Ishikawa (cell line): ENCODE results near the gene MACC1.
A peak's percentile ranks its signal among the peaks of the same experiment; 100 is the strongest.

ENCODE experiments used
- CEBPB ChIP-seq: IDR thresholded peaks from 2 replicates; pipeline ENCODE4 v1.6.1; 2012
- CREB1 ChIP-seq: IDR thresholded peaks from 2 replicates; pipeline ENCODE4 v1.6.1; 2012; ENCODE audit warnings: low read depth
- EGR1 ChIP-seq: IDR thresholded peaks from 2 replicates; pipeline ENCODE4 v1.6.1; 2012
- EP300 ChIP-seq: IDR thresholded peaks from 2 replicates; pipeline ENCODE4 v1.6.1; 2012; ENCODE audit warnings: borderline replicate concordance
- FOXM1 ChIP-seq: IDR thresholded peaks from 2 replicates; pipeline ENCODE4 v1.6.1; 2012; ENCODE audit warnings: low read depth, borderline replicate concordance
- NFIC ChIP-seq: IDR thresholded peaks from 2 replicates; pipeline ENCODE4 v1.6.1; 2012
- RAD21 ChIP-seq: IDR thresholded peaks from 2 replicates; pipeline ENCODE4 v1.6.1; 2012; ENCODE audit warnings: low read depth
- REST ChIP-seq: IDR thresholded peaks from 2 replicates; pipeline ENCODE4 v1.6.1; 2012; ENCODE audit warnings: low read depth, mild to moderate bottlenecking
- TAF1 ChIP-seq: IDR thresholded peaks from 2 replicates; pipeline ENCODE4 v1.6.1; 2012; ENCODE audit warnings: low read depth, mild to moderate bottlenecking
- TCF12 ChIP-seq: IDR thresholded peaks from 2 replicates; pipeline ENCODE4 v1.6.1; 2012; ENCODE audit warnings: low read depth
- TEAD4 ChIP-seq: IDR thresholded peaks from 2 replicates; pipeline ENCODE4 v1.6.1; 2012
- YY1 ChIP-seq: IDR thresholded peaks from 2 replicates; pipeline ENCODE4 v1.6.1; 2012; ENCODE audit warnings: low read depth
- ZBTB7A ChIP-seq: IDR thresholded peaks from 2 replicates; pipeline ENCODE4 v1.6.1; 2012; ENCODE audit warnings: low read depth
- TF ChIP-seq, protein P1 (sequence below): IDR thresholded peaks from 2 replicates; pipeline ENCODE4 v1.6.1; 2012
- TF ChIP-seq, protein P2 (sequence below): IDR thresholded peaks from 2 replicates; pipeline ENCODE4 v1.6.1; 2012

The MACC1 gene

DNA sequence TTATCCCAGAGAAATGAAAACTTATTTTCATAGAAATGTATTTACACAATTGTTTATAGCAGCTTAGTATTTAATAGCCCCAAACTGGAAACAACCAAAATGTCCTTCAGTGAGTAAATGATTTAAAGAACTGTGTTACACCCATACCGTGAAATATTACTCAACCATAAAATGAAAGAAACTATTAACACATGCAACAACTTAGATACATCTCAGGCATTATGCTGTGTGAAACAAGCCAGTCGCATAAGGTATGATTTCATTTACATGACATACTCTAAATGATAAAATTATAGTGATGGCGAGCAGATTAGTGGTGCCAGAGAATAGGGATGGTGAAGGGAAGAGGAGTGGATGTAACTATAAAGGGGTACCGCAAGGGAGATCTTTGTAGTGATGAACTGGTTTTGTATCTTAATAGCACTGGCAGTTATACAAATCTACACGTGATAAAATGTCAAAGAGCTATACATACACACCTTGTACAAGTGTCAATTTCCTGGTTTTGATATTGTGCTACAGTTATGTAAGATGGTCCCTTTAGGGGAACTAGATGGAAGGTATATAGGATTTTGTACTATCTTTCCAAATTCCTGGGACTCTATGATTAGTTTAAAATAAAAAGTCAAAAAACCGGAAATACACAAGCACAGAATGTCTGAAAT, 40.5 kb downstream of the MACC1 start:
- TF ChIP-seq FOXM1 = no peak
- no peak for TF ChIP-seq TEAD4
- TF ChIP-seq YY1 = no peak
- TF ChIP-seq EP300 = no peak
- no peak for TF ChIP-seq ZBTB7A
- no peak for TF ChIP-seq CREB1
- TF ChIP-seq REST = no peak
- TF ChIP-seq, protein P1, sequence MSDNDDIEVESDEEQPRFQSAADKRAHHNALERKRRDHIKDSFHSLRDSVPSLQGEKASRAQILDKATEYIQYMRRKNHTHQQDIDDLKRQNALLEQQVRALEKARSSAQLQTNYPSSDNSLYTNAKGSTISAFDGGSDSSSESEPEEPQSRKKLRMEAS = no peak
- TF ChIP-seq CEBPB = no peak
- no peak for TF ChIP-seq NFIC
- TF ChIP-seq, protein P2, sequence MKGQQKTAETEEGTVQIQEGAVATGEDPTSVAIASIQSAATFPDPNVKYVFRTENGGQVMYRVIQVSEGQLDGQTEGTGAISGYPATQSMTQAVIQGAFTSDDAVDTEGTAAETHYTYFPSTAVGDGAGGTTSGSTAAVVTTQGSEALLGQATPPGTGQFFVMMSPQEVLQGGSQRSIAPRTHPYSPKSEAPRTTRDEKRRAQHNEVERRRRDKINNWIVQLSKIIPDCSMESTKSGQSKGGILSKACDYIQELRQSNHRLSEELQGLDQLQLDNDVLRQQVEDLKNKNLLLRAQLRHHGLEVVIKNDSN = no peak
- TF ChIP-seq RAD21 = no peak
- TF ChIP-seq TCF12 = no peak
- no peak for TF ChIP-seq TAF1
- no peak for TF ChIP-seq EGR1

DNA sequence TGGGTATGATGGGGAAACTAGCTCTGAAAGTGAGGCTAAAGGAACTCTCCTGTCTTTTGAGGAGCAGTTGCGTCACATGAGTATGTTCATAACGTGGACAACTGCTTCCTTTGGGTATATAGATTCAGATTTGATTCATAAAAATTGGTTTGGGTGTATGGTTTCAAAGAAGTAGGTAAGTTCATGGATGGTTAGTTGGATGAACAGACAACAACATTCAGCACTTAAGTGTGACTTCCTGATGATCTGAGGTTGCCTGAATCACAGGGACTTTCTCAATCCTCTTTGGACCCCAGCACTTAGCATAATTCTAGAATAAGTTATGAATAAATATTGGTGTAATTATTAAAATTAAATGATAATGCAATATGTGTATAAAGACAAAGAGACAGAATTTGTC, 43.4 kb downstream of the MACC1 start:
- no peak for TF ChIP-seq NFIC
- TF ChIP-seq EGR1 = no peak
- no peak for TF ChIP-seq CEBPB
- no peak for TF ChIP-seq REST
- TF ChIP-seq YY1 = no peak
- no peak for TF ChIP-seq ZBTB7A
- TF ChIP-seq CREB1 = no peak
- TF ChIP-seq TEAD4 = no peak
- no peak for TF ChIP-seq TCF12

DNA sequence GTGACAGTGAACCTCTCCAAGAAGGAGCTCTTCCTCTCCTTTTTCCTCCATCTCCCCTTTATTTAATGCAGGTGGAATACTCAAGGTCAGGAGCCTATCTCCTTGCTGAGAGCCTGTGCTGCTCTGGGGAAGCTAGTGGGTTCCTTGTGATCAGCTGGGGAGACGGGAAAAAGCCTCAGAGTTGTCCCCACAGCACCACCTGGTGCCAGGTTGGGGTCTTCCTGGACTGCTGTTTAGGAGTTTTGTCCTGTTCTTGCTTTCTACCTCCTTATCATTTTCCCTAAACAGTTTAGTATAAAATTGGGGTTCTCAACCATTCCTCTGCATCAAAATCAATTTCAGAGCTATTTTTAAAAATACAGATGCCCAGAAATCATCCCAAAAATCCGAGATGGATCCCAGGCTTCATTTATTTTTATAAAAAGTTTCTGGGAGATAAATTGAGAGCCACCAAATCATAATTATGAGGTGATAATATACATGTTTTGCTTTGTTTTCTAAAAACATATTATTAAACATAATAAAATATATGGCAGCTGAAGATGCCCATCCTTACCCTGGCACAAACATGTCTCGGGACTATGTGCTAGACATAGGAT, 44.3 kb downstream of the MACC1 start:
- TF ChIP-seq RAD21 (peak; percentile 62), TEAD4 (no peak)

GRCh38 chr7:20170633-20171032, 46.6 kb downstream of the MACC1 start:
- TF ChIP-seq TAF1 (no peak), NFIC (no peak), TEAD4 (no peak), TCF12 (no peak), CREB1 (no peak), CEBPB (no peak)
- TF ChIP-seq, protein P1 = no peak

GRCh38 chr7:20165146-20165510, 52.1 kb downstream of the MACC1 start:
- TF ChIP-seq CEBPB = no peak
- TF ChIP-seq REST = no peak
- TF ChIP-seq ZBTB7A = no peak
- no peak for TF ChIP-seq YY1
- TF ChIP-seq NFIC = no peak
- TF ChIP-seq EGR1 = no peak
- TF ChIP-seq TAF1 = no peak
